GM20000 (cell line): ENCODE results near the gene MEIOC.

Source experiments
- DNase-seq: peaks from one replicate; pipeline ENCODE4 v3.0.0; 2012; ENCODE audit warnings: low spot score
- TF ChIP-seq, protein P1 (sequence below): IDR thresholded peaks from 2 replicates; pipeline ENCODE4 v1.5.1; 2012; ENCODE audit warnings: mild to moderate bottlenecking, control low read depth; ENCODE audit errors: extremely low read depth, missing control alignments

Gene MEIOC

DNA sequence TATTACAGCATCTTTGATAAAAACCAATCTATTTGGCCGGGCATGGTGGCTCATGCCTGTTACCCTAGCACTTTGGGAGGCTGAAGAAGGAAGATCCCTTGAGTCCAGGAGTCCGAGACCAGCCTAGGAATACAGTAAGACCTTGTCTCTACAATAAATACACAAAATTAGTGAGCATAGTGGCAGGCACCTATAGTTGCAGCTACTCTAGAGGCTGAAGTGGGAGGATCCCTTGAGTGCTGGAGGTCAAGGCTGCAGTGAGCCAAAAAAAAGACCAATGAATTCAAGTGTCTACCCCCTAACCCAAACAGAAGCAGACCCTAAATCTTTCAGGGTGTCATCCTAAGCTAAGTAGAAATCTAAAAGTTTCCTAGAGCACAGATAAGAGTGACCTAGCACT is 7.3 kb upstream of the MEIOC start:
- no peak for DNase-seq
- TF ChIP-seq, protein P1, sequence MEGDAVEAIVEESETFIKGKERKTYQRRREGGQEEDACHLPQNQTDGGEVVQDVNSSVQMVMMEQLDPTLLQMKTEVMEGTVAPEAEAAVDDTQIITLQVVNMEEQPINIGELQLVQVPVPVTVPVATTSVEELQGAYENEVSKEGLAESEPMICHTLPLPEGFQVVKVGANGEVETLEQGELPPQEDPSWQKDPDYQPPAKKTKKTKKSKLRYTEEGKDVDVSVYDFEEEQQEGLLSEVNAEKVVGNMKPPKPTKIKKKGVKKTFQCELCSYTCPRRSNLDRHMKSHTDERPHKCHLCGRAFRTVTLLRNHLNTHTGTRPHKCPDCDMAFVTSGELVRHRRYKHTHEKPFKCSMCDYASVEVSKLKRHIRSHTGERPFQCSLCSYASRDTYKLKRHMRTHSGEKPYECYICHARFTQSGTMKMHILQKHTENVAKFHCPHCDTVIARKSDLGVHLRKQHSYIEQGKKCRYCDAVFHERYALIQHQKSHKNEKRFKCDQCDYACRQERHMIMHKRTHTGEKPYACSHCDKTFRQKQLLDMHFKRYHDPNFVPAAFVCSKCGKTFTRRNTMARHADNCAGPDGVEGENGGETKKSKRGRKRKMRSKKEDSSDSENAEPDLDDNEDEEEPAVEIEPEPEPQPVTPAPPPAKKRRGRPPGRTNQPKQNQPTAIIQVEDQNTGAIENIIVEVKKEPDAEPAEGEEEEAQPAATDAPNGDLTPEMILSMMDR: no peak

DNA sequence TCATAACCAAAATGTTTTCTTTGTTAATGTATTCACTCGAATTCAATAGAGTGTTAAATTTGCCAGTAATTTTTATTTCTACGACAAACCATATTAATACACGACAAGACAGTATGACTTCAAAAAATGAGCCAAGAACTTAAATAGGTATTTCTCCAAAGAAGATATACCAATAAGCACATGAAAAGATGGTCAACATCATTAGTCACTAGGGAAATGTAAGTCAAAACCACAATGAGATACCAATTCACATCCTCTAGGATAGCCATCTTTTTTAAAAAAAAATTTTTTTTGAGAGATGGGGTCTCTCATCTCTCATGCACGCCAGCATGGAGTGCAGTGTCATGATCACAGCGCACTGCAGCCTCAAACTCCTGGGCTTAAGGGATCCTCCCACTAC is 5.0 kb upstream of the MEIOC start:
- TF ChIP-seq, protein P1: no peak
- no peak for DNase-seq

DNA sequence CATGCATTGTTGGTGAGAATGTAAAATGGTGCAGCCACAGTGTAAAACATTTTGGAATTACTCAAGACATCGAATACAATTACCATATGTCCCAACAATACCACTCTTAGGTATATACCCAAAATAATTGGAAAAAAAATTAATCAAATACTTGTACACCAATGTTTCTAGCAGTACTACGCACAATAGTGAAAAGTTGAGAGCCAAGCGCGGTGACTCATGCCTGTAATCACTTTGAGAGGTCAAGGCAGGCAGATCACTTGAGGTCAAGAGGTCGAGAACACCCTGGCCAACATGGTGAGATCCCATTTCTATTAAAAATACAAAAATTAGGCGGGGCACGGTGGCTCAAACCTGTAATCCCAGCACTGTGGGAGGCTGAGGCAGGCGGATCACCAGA is 3.5 kb upstream of the MEIOC start:
- no peak for DNase-seq
- TF ChIP-seq, protein P1: no peak

DNA sequence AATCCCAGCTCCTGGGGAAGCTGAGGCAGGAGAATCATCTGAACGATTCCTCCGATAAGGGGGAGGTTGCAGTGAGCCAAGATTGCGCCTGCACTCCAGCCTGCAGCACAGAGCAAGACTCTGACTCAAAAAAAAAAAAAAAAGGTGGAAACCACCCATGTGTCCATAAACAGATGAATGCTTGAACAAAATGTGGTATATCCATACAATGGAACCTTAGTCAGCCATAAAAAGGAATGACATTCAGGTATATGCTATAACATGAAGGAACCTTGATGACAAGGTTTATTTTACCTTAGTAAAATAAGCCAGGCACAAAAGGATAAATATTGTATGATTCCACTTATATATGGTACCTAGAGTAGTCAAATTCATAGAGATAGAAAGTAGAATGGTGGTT is 2.9 kb upstream of the MEIOC start:
- no peak for DNase-seq
- TF ChIP-seq, protein P1: no peak

DNA sequence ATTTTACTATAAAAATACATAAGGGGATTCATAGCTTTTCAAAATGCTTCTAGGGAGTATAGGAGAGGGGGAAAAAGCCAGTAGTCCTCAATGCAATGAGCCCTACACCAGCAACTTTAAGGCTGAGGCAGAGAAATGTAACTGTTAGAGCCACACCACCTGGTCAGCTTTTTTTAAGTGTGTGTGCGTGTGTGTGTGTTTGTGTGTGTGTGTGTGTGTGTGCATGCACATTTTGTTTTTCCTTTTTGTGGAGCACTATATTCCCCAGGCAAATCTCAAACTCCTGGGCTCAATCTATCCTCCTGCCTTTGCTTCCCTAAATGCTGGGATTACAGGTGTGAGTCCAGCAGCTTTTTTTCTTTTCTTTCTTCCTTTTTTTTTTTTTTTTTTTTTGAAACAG is 2.3 kb upstream of the MEIOC start:
- DNase-seq: no peak
- TF ChIP-seq, protein P1: no peak

DNA sequence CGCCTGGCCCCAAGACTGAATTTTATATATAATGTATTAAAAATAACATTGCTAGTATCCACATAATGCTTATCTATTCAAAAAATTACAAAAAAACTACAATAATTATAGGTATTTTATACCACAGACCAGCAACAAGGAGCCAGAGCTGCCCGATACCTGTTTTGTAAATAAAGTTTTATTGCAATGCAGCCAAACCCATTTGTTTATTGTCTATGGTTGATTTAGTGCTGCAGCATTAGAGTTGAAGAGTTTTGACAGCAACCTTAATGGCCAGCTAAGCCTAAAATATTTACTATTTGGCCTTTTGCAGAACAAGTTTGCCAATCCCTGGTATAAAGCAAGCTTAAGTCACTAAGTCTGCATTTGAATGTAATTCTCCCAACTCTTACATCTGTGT is 5.6 kb downstream of the MEIOC start:
- TF ChIP-seq, protein P1: no peak
- no peak for DNase-seq

DNA sequence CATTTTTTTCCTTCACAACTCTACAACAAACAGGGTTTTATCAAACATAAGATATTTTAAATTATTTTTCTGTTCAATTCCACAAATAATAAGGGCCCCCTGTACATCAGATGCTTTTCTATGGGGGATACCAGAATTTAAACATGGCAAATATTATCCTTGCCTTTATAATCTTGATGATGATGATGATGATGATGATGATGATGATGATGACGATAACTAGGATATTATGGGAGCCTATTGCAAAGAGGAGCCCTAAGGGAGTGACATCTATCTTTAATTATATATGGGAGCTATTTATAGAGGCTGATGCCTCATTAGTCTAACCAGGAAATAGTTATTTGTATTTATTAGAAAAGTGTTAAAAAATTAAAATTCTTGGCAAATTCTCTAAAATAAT is 6.8 kb downstream of the MEIOC start:
- TF ChIP-seq, protein P1: no peak
- DNase-seq: no peak
